SU-DHL-6 (cell line): ENCODE results near the gene DCAF5.

ENCODE experiments used
- EZH2phosphoT487 ChIP-seq: fragments of 200-600 bp; sonication (generic), shearing (Covaris generic); conservative IDR thresholded peaks from 2 replicates; pipeline ENCODE4 v1.6.1; 2018; ENCODE audit warnings: mild to moderate bottlenecking, antibody characterized with exemption, low read length, moderate library complexity, mixed read lengths
- TF ChIP-seq, protein P1 (sequence below): fragments of 200-600 bp; sonication (generic); IDR thresholded peaks from one replicate; pipeline ENCODE4 v1.5.1; 2017; ENCODE audit warnings: antibody characterized with exemption, mild to moderate bottlenecking, low read length, moderate library complexity; ENCODE audit not compliant: insufficient read depth, poor library complexity, severe bottlenecking

DNA sequence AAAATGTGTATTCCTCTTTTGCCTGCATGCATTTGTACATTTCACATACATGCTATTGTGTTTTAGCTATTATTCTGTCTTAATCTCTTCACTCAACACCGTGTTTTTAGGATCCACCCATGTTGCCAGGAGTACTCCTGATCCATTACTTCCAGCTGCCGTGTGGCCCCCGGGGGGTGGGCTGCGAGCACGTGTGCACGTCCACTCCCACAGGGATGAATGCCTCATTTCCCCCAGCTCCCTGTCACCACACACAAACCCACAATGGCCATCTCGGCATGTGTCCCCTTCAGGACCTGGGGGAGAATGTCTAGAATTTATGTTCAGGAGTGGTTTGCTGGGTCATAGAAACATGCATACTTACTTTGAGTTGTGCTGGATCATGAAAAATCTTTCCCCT lies 111.1 kb downstream of the DCAF5 start:
- TF ChIP-seq, protein P1, sequence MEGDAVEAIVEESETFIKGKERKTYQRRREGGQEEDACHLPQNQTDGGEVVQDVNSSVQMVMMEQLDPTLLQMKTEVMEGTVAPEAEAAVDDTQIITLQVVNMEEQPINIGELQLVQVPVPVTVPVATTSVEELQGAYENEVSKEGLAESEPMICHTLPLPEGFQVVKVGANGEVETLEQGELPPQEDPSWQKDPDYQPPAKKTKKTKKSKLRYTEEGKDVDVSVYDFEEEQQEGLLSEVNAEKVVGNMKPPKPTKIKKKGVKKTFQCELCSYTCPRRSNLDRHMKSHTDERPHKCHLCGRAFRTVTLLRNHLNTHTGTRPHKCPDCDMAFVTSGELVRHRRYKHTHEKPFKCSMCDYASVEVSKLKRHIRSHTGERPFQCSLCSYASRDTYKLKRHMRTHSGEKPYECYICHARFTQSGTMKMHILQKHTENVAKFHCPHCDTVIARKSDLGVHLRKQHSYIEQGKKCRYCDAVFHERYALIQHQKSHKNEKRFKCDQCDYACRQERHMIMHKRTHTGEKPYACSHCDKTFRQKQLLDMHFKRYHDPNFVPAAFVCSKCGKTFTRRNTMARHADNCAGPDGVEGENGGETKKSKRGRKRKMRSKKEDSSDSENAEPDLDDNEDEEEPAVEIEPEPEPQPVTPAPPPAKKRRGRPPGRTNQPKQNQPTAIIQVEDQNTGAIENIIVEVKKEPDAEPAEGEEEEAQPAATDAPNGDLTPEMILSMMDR: no peak
- TF ChIP-seq EZH2phosphoT487: no peak
